HUES6 (cell line): ENCODE results near the gene ZNF501.

Source experiments
- H3K27ac ChIP-seq: 2 replicates; pipeline ENCODE4 v1.7.0; 2013; ENCODE audit warnings: low read depth, mild to moderate bottlenecking, low read length, inconsistent platforms
- H3K27me3 ChIP-seq: 2 replicates; pipeline ENCODE4 v1.6.1; 2013; ENCODE audit warnings: low read length; ENCODE audit not compliant: control insufficient read depth, insufficient read depth
- H3K36me3 ChIP-seq: 2 replicates; pipeline ENCODE4 v1.6.1; 2013; ENCODE audit warnings: low read length; ENCODE audit not compliant: control insufficient read depth, insufficient read depth
- H3K4me1 ChIP-seq: 2 replicates; pipeline ENCODE4 v1.6.1; 2013; ENCODE audit warnings: low read length; ENCODE audit not compliant: control insufficient read depth, insufficient read depth
- H3K4me3 ChIP-seq: 2 replicates; pipeline ENCODE4 v1.5.1; 2013; ENCODE audit warnings: low read depth, low read length
- H3K9ac ChIP-seq: one replicate; pipeline ENCODE4 v1.6.1; 2013; ENCODE audit warnings: mild to moderate bottlenecking, low read length
- H3K9me3 ChIP-seq: 2 replicates; pipeline ENCODE4 v1.6.1; 2013; ENCODE audit warnings: low read depth, low read length; ENCODE audit not compliant: control insufficient read depth, insufficient read depth

The ZNF501 gene

DNA sequence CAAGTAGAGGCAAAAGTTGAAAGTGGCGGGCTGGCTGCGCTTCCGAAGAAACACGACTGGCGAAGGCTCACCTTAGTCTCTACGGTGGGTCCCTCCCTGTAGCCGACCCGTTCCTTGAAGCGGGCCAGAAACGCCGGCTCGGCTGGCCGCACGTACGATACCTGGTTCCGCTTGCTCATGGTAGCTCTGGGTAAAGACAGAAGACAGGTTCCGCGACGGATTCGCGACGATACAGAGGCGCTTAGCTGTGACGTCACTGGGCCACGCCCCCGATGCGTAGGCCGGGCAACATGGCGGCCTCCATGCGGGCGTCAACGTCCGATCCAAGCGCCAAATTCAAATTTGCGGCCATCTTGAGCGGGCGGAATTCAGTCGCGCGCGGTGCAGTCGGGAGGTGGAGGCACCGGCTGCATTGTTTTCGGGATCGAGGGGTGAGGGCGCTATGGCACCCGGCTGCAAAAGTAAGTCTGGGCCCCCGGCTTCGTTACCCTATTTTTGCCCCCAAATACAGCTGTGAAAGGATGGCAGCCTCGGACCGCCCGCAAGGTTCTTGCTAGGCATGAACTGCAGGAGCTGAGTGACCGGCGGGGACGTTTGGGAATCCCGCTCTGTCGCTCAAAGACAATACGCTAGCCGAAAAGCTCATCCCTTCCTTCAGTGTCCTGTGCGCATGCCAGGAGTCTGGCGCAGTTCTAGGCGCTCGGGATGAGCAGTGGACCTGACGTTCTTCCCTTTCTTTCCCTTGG lies 32.2 kb downstream of the ZNF501 start, which contains the start of the genes KIAA1143 and KIF15:
Gene KIAA1143 (minus strand): TSS at position 196 of the 746 bp plus-strand sequence. CDS start 17 bp downstream, at position 179.
Gene KIF15 (plus strand): TSS at position 371 of the 746 bp plus-strand sequence. CDS start 72 bp downstream, at position 443.
- Histone ChIP-seq H3K36me3 (peaks cover 50% of the 10 kb centered on the region), H3K9ac (peak within 1 kb of the TSS; percentile 96), H3K27ac (peak within 1 kb of the TSS; percentile 92), H3K4me3 (peak within 1 kb of the TSS; percentile 94), H3K9me3 (peaks cover 18% of the 10 kb centered on the region), H3K4me1 (peaks cover 3% of the 10 kb centered on the region; the same call in 1 of the 2 replicates), H3K27me3 (no peaks in the 10 kb centered on the region)

DNA sequence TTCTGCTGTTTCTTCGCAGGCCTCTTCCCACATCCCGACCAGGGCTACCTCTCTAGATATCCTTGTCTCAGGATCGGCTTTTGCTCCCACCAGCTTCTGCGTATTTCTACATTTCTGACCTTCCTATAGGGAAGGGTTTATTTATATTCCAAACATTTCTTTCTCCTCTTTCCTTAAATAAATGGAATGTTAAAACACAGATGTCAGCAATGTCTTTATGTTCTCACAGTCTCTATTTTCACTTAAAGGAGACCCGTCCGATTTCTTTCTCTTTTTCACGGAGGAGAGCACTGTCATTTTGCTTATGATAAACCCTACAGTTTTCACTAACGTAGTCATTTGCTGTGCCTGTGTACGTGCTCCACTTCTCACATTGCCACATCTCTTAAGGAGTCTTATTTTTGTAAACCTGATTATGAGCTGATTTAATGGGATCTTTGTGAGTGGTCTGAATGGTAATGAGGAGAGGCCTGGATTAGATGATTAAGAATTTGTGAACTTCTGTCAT lies 32.8 kb downstream of the ZNF501 start:
- Histone ChIP-seq H3K27ac (peak overlapping the region; percentile 92), H3K9me3 (peaks cover 21% of the 10 kb centered on the region), H3K4me3 (peak overlapping the region; percentile 94), H3K9ac (peak overlapping the region; percentile 96), H3K27me3 (no peaks in the 10 kb centered on the region), H3K4me1 (peaks cover 3% of the 10 kb centered on the region; the same call in 1 of the 2 replicates), H3K36me3 (peaks cover 47% of the 10 kb centered on the region)

DNA sequence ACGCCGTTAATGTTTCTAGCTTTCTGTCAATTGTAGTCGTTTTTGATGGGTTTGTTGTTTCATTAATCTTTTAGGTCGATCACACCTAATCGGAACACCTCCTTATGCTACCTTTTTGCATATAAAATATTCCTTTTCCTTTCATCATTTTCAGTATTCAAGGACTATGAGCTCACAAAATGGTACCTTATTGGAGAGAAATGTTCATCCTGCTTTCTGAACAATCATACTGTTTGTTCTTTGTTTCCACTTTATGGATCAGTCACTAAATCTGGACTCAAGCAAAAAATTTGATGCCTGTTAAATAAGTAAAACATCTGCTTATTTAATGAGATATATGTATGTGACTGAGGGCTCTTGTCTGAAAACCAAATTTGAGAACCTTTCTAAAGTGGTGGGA lies 33.3 kb downstream of the ZNF501 start:
- Histone ChIP-seq H3K4me3 (peak overlapping the region; percentile 94), H3K9me3 (peaks cover 24% of the 10 kb centered on the region), H3K27ac (no peak overlapping the region), H3K27me3 (no peaks in the 10 kb centered on the region), H3K9ac (peak overlapping the region; percentile 96), H3K4me1 (peaks cover 3% of the 10 kb centered on the region; the same call in 1 of the 2 replicates), H3K36me3 (peaks cover 44% of the 10 kb centered on the region)

DNA sequence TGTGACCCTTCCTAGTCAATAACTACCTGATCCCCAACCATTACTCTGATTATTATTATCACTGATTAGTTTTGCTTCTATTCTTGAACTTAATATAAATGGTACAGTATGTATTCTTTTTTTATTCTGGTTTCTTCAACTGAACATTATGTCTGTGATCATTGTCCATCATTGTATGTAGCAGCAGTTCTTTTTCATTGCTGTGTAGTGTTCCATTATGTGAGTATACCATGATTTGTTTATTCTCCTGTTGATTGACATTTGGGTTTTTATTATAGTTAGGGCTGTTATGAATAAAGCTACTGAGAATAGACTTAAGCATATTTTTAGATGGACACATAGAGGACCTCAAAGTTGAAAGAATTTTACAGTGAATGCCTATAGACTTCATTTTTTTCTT lies 34.8 kb downstream of the ZNF501 start:
- Histone ChIP-seq H3K27me3 (no peaks in the 10 kb centered on the region), H3K9ac (no peak overlapping the region), H3K4me1 (peaks cover 3% of the 10 kb centered on the region; the same call in 1 of the 2 replicates), H3K27ac (no peak overlapping the region), H3K9me3 (peaks cover 29% of the 10 kb centered on the region), H3K4me3 (no peak overlapping the region; the same call in 1 of the 2 replicates), H3K36me3 (peaks cover 39% of the 10 kb centered on the region)

DNA sequence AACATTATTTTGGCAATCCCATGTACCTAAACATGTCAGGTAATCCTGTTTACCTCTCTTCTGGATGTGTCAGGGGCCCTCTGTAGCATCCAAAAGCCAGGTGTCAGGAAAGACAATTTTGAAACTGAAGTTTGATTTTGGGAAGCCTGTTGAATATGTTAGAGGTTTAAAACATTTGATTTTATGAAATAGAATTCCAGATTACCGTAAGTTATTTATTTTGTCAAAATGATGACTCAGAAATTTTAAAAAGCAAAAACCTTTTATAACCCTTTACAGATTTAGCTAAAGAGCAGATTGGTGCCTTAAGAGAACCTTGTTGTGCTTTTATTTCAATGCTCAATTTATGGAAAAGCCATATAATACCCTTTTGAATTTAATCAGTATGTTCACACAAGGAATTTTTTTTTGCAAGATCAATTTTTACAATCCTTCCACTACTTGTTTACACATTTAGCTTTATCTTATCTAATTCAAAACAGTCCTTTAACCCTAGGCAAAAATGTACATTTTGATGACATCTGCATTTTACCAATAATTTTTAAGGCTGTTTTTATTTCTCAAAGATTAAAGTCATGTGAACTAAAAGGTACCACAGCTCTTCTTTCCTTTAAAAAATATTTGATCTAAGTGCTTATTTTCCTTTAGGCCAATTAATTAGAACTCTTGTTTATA lies 42.1 kb downstream of the ZNF501 start:
- Histone ChIP-seq H3K4me1 (0 out of 2 replicates have a peak, but pooled peaks cover 2% of the 10 kb centered on the region), H3K4me3 (no peak overlapping the region), H3K27me3 (no peaks in the 10 kb centered on the region), H3K36me3 (peaks cover 57% of the 10 kb centered on the region), H3K9ac (no peak overlapping the region), H3K9me3 (peaks cover 54% of the 10 kb centered on the region), H3K27ac (no peak overlapping the region)

DNA sequence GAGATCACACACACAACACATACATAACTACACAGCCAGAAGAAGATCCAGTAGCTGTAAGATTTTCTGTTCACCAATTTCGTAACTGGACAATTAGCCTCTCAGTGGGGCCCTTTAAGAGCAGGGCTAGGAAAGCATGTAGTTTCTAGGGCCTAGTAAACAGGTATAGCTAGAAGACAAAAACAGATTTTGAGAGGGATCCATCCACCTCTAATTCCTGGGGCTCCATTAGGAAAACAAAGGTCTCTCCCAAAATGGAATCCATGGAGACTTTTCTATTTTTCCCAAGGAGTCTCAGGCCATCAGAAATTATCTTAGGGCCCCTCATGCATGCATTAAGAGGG lies 42.6 kb downstream of the ZNF501 start:
- Histone ChIP-seq H3K36me3 (peaks cover 60% of the 10 kb centered on the region), H3K27me3 (no peaks in the 10 kb centered on the region), H3K4me3 (no peak overlapping the region), H3K9me3 (peaks cover 52% of the 10 kb centered on the region), H3K4me1 (0 out of 2 replicates have a peak, but pooled peaks cover 2% of the 10 kb centered on the region), H3K27ac (no peak overlapping the region), H3K9ac (no peak overlapping the region)

DNA sequence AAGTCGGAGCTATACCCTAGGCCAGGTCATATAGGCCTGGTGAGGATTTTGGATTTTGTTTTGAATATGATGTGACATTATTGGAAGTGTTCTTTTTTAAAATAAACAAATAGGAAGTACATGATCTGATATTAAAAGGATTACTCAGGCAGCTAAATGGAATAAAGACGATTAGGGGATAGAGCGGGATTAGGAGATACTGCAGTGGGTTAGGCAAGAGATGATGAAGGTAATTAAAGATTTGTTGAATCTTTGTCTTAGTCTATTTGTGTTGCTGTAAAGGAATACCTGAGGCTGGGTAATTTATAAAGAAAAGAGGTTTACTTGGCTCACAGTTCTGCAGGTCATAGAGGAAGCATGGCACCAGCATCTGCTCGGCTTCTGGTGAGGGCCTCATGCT lies 53.5 kb downstream of the ZNF501 start:
- peaks cover 57% of the 10 kb centered on the region for H3K36me3 ChIP-seq

More for the DNA sequence above, 53.5 kb downstream of the ZNF501 start:
- no peaks in the 10 kb centered on the region for H3K9me3 ChIP-seq
- no peak overlapping the region for H3K9ac ChIP-seq
- no peaks in the 10 kb centered on the region for H3K4me1 ChIP-seq
- no peak overlapping the region for H3K27ac ChIP-seq
- no peaks in the 10 kb centered on the region for H3K27me3 ChIP-seq
- no peak overlapping the region for H3K4me3 ChIP-seq
